Skeletal muscle satellite cell (primary cell): ENCODE measurements around the gene FBXO34.
"Not testable (repeated sequence)": the region's sequence is repeated elsewhere in the genome, so short reads cannot be mapped to it uniquely, and the experiment has no call there.

ENCODE experiments used
- H3K27me3 ChIP-seq: 2 replicates; pipeline ENCODE4 v1.7.0; 2013; ENCODE audit warnings: low read length; ENCODE audit not compliant: control insufficient read depth, insufficient read depth
- H3K36me3 ChIP-seq: 2 replicates; pipeline ENCODE4 v1.7.0; 2013; ENCODE audit warnings: mild to moderate bottlenecking, control low read depth, low read length; ENCODE audit not compliant: insufficient read depth
- H3K4me1 ChIP-seq: 2 replicates; pipeline ENCODE4 v1.7.0; 2013; ENCODE audit warnings: low read length; ENCODE audit not compliant: control insufficient read depth, insufficient read depth
- H3K4me2 ChIP-seq: 2 replicates; pipeline ENCODE4 v1.7.0; 2013; ENCODE audit warnings: mild to moderate bottlenecking, low read length
- H3K4me3 ChIP-seq: 2 replicates; pipeline ENCODE4 v1.7.0; 2013; ENCODE audit warnings: low read length
- H3K9ac ChIP-seq: 2 replicates; pipeline ENCODE4 v1.7.0; 2013; ENCODE audit warnings: mild to moderate bottlenecking, low read depth, low read length, moderate library complexity
- H3K9me3 ChIP-seq: replicated peaks from 2 replicates; pipeline ENCODE4 v1.7.0; 2013; ENCODE audit warnings: mild to moderate bottlenecking, control low read depth, low read length

Gene FBXO34

DNA sequence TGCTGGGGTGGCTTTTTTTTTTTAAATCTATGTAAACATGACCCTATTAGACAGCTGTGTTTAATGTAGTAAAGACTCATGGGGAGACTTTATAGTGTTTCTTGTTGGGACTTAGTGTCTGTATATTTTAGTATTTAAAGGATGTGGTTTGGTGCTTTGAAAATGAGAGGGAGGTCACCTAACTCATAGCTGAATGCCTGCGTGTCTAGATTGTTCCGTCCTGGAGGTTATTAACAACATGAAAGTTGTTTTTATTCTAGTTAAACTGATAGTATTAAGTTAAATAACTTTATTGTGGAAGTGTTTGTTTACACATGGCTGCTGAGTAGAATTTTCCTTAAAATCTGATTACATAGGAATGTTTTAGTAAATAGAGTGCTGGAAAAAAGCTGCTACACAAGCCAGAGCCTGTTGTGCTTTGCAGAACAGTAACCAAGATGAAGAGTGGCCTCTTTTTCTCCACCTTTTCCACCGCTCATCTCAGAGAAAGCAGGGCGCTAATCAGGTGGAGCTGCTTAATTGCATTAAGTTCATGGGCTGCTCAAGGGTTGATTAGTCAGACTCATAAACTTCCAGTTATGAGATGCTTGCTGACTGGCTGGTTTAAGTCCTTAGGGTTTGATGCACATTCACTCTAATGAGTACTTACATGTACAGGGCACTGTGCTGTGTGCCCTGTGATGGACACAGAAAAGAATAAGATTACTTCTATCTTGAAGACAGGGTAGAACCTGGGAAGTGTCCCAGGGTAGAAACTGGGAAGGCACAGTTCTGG is 62.7 kb downstream of the FBXO34 start:
- H3K4me1 ChIP-seq, result peaks cover 30% of the 10 kb centered on the region

GRCh38 chr14:55336162-55336561 is 64.9 kb downstream of the FBXO34 start:
- no peaks in the 10 kb centered on the region for H3K27me3 ChIP-seq
- H3K9ac ChIP-seq, result no peak overlapping the region
- peaks cover 15% of the 10 kb centered on the region for H3K4me1 ChIP-seq
- no peak overlapping the region for H3K4me2 ChIP-seq
- H3K4me3 ChIP-seq, result no peak overlapping the region
- H3K36me3 ChIP-seq, result no peaks in the 10 kb centered on the region
- H3K9me3 ChIP-seq, result no peaks in the 10 kb centered on the region

More for the DNA sequence above, 62.7 kb downstream of the FBXO34 start:
- no peaks in the 10 kb centered on the region for H3K9me3 ChIP-seq
- H3K4me2 ChIP-seq, result no peak overlapping the region
- H3K36me3 ChIP-seq, result no peaks in the 10 kb centered on the region
- no peaks in the 10 kb centered on the region for H3K27me3 ChIP-seq
- no peak overlapping the region for H3K4me3 ChIP-seq
- H3K9ac ChIP-seq, result no peak overlapping the region

- Histone ChIP-seq H3K9me3 (no peaks in the 10 kb centered on the region), H3K4me2 (no peak overlapping the region), H3K4me1 (peaks cover 15% of the 10 kb centered on the region), H3K4me3 (no peak overlapping the region), H3K36me3 (no peaks in the 10 kb centered on the region), H3K9ac (no peak overlapping the region), H3K27me3 (no peaks in the 10 kb centered on the region)
Measured at GRCh38 chr14:55336691-55337090, 65.5 kb downstream of the FBXO34 start.

GRCh38 chr14:55339770-55340169 is 68.5 kb downstream of the FBXO34 start:
- no peak overlapping the region for H3K4me2 ChIP-seq
- H3K4me1 ChIP-seq, result no peaks in the 10 kb centered on the region
- no peaks in the 10 kb centered on the region for H3K9me3 ChIP-seq
- H3K36me3 ChIP-seq, result no peaks in the 10 kb centered on the region
- H3K27me3 ChIP-seq, result no peaks in the 10 kb centered on the region
- no peak overlapping the region for H3K4me3 ChIP-seq
- H3K9ac ChIP-seq, result no peak overlapping the region

- Histone ChIP-seq H3K9me3 (no peaks in the 10 kb centered on the region), H3K4me2 (no peak overlapping the region), H3K9ac (no peak overlapping the region), H3K27me3 (no peaks in the 10 kb centered on the region), H3K4me1 (no peaks in the 10 kb centered on the region), H3K36me3 (no peaks in the 10 kb centered on the region), H3K4me3 (no peak overlapping the region)
Measured at GRCh38 chr14:55340482-55340881, 69.3 kb downstream of the FBXO34 start.

DNA sequence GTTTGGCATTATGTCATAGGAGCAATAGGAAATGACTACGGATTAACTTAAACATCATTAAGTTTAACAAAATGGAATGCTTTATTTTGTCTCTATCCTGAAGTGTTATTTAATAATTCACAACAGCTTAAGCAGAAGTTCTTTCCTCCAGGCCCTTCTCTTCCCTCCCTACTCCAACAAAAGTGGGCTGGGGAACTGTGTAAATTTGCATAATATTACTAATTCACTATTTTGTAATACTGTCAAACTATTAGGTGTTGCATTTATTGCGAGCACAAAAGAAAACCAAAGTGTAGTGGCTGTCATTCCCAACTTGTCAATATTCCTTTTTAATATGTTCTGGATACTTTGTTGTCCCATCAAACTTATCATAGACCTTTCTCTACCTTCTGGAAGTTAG is 70.6 kb downstream of the FBXO34 start:
- Histone ChIP-seq H3K4me2 (no peak overlapping the region), H3K4me1 (no peaks in the 10 kb centered on the region), H3K27me3 (no peaks in the 10 kb centered on the region), H3K9me3 (no peaks in the 10 kb centered on the region), H3K4me3 (no peak overlapping the region), H3K36me3 (no peaks in the 10 kb centered on the region), H3K9ac (no peak overlapping the region)

DNA sequence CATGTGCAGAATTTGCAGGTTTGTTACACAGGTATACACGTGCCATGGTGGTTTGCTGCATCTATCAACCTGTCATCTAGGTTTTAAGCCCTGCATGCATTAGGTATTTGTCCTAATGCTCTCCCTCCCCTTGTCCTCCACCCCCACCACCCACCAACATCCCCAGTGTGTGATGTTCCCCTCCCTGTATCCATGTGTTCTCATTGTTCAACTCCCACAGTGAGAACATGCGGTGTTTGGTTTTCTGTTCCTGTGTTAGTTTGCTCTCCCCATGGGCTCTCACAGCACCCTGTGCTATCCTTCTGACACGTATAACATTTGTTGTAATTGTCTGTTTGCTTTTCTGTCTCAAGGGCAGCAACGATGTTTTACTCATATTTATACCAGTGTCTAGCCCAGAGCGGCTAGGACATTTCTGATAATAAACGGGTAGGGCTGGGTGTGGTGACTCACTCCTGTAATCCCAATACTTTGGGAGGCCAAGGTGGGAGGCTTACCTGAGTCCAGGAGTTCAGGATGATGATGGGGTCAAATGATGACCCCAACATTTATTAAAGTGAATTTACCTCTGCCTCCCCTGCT is 73.5 kb downstream of the FBXO34 start:
- H3K9ac ChIP-seq, H3K4me1 ChIP-seq, H3K27me3 ChIP-seq, H3K4me3 ChIP-seq, H3K4me2 ChIP-seq, H3K36me3 ChIP-seq, H3K9me3 ChIP-seq: not testable (repeated sequence)

DNA sequence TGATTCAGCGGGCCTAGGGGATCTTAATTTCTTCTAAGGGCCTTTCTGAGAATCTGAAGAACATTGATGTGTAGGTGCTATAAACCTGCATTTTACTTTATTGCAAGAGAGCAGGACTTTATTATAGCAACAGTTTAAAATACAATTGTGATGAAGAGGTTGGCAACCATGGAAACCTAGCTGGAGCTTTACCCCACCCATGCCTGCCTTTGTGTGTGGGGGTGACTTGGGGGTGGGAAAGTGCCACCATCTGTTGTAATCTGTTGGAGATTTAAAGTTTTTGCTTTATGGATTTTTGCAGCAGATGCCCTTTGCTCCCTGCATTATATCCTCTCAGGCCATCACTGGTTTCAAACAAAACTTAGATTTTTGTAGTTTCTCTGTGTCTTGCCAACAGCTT is 75.8 kb downstream of the FBXO34 start:
- Histone ChIP-seq H3K36me3 (peaks cover 19% of the 10 kb centered on the region), H3K4me2 (no peak overlapping the region), H3K9ac (no peak overlapping the region), H3K4me3 (no peak overlapping the region), H3K27me3 (no peaks in the 10 kb centered on the region), H3K4me1 (no peaks in the 10 kb centered on the region), H3K9me3 (no peaks in the 10 kb centered on the region)

DNA sequence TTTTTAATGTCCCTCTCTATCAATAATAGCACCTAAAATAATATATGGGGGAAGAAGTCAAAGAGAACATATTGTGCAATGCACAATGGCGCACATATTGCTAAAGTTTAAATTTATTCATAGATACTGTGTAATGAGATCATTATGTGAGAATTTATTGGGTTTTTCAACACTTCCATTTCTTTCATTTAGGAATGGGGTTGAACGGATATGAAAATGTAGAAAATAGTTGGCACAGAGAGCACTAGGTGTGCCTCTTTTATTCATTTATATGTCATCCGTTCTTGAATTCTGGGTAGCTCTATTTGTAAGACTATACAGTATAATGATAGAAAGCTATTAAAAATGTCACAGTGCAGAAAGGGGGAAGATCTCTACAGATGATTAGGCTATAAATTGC is 76.5 kb downstream of the FBXO34 start:
- Histone ChIP-seq H3K4me1 (no peaks in the 10 kb centered on the region), H3K9ac (no peak overlapping the region), H3K4me2 (no peak overlapping the region), H3K27me3 (no peaks in the 10 kb centered on the region), H3K36me3 (peaks cover 23% of the 10 kb centered on the region), H3K9me3 (no peaks in the 10 kb centered on the region), H3K4me3 (no peak overlapping the region)

- Histone ChIP-seq H3K27me3 (no peaks in the 10 kb centered on the region), H3K4me1 (no peaks in the 10 kb centered on the region), H3K9me3 (no peaks in the 10 kb centered on the region), H3K4me2 (no peak overlapping the region), H3K36me3 (peaks cover 24% of the 10 kb centered on the region), H3K4me3 (no peak overlapping the region), H3K9ac (no peak overlapping the region)
Measured at GRCh38 chr14:55348766-55349453, 77.7 kb downstream of the FBXO34 start.

DNA sequence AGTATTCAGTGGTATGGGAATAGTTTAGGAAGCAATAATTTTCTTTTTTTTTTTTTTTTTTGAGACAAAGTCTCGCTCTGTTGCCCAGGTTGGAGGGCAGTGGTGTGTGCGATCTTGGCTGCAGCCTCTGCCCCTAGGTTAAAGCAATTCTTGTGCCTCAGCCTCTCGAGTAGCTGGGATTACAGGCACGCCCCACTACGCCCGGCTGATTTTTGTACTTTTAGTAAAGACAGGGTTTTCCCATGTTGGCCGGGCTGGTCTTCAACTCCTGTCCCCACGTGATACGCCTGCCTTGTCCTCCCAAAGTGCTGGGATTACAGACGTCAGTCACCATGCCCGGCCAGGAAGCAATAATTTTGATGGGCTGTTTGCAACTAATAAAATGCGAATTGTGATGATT is 78.3 kb downstream of the FBXO34 start:
- H3K4me1 ChIP-seq, result no peaks in the 10 kb centered on the region
- no peak overlapping the region for H3K4me3 ChIP-seq
- no peaks in the 10 kb centered on the region for H3K27me3 ChIP-seq
- no peak overlapping the region for H3K9ac ChIP-seq
- peaks cover 24% of the 10 kb centered on the region for H3K36me3 ChIP-seq
- no peak overlapping the region for H3K4me2 ChIP-seq
- H3K9me3 ChIP-seq, result no peaks in the 10 kb centered on the region
